Measurements from ENCODE around the gene SLC16A8. TPM values are rescaled to one million over a fixed set of nuclear protein-coding genes. Genes with fewer than 3 reads are reported as not detected.

SLC16A8 gene
- total RNA-seq, 1 experiment from 2014 or later = 1.1 TPM

DNA sequence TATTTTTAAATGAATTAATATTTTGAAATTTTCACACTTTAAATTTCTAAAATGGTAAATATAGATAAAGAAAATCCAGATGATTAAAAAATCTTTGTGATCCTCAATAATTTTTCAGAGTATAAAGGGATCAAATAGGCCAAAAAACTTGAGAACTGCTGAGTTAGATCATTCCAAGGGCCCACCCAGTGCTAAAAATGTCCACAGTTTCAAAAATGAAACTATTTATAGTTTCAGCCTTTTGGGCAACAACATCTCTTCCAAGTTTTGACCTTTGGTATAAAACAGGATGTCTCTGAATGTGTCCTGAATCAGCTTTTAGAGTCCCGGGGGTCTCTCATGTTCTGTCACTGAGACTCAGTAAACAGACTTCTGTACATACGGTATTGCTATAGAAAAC, 47.4 kb upstream of the SLC16A8 start:
- H3K27ac Mint-ChIP-seq = no peak overlapping the region
- WGBS (ENCODE audit: extremely low coverage, insufficient read length, low lambda C conversion rate) = no CpG with 5 or more reads among the region's 2 CpGs
- H3K23ac ChIP-seq (ENCODE audit: insufficient read length, low read depth, low read length) = no peak overlapping the region

More for the DNA sequence above, 47.4 kb upstream of the SLC16A8 start:
- DNase-seq = no peak
- Histone ChIP-seq H3K56ac (ENCODE audit: insufficient read length, low read depth, low read length) (no peak overlapping the region), H4K20me1 (ENCODE audit: control insufficient read depth, insufficient read depth, insufficient read length) (no peaks in the 10 kb centered on the region), H2BK120ac (ENCODE audit: low read depth, low read length, poor library complexity, severe bottlenecking) (no peak overlapping the region), H2BK20ac (ENCODE audit: low read depth, low read length, poor library complexity, severe bottlenecking) (no peak overlapping the region), H2BK15ac (ENCODE audit: low read depth, low read length) (no peak overlapping the region), H3K27me3 (ENCODE audit: insufficient read depth, low read length) (no peaks in the 10 kb centered on the region), H2BK5ac (ENCODE audit: insufficient read length, low read length) (no peak overlapping the region), H3K18ac (ENCODE audit: insufficient read length, low read depth, low read length) (no peak overlapping the region), H4K5ac (ENCODE audit: insufficient read length, low read depth, low read length) (no peak overlapping the region), H2AK5ac (ENCODE audit: insufficient read length, low read length) (no peak overlapping the region), H3K79me2 (ENCODE audit: insufficient read depth, low read length) (no peaks in the 10 kb centered on the region), H3K4me2 (ENCODE audit: insufficient read depth, insufficient read length, low read length) (no peak overlapping the region), H3T11ph (ENCODE audit: low read length) (no peak overlapping the region), H3K14ac (ENCODE audit: insufficient read depth, low read length) (no peak overlapping the region), H3K4ac (ENCODE audit: low read depth, low read length) (no peak overlapping the region), H4K91ac (ENCODE audit: insufficient read length, low read depth, low read length) (no peak overlapping the region), H3K4me1 (ENCODE audit: insufficient read depth, low read length) (no peaks in the 10 kb centered on the region), H2AFZ (ENCODE audit: low read length) (no peak overlapping the region), H4K8ac (replicated peaks; ENCODE audit: insufficient read length, low read depth, low read length) (no peak overlapping the region), H3K27ac (ENCODE audit: insufficient read length, low read depth, low read length) (no peak overlapping the region), H3K9me3 (ENCODE audit: control insufficient read depth, low read depth, low read length) (no peaks in the 10 kb centered on the region), H3K23me2 (ENCODE audit: insufficient read length, low read depth, low read length, poor library complexity, severe bottlenecking) (no peaks in the 10 kb centered on the region), H2BK12ac (ENCODE audit: insufficient read length, low read depth, low read length) (no peak overlapping the region), H3K79me1 (ENCODE audit: insufficient read depth, low read depth, low read length, poor library complexity, severe bottlenecking) (no peaks in the 10 kb centered on the region), H3K9ac (ENCODE audit: extremely low read depth, insufficient read length, low read length) (no peak overlapping the region)
- Mint-ChIP-seq H3K27me3 (ENCODE audit: low read depth) (no peaks in the 10 kb centered on the region), H3K4me3 (no peak overlapping the region), H3K36me3 (ENCODE audit: insufficient read depth in 1 of 3, low read depth in 3 of 3) (peaks cover 0 to 31% (median 18%) of the 10 kb centered on the region in 3 experiments; a peak in 6 of 7 replicates), H3K9me3 (no peaks in the 10 kb centered on the region), H3K4me1 (no peaks in the 10 kb centered on the region)
- TF ChIP-seq, protein P1, sequence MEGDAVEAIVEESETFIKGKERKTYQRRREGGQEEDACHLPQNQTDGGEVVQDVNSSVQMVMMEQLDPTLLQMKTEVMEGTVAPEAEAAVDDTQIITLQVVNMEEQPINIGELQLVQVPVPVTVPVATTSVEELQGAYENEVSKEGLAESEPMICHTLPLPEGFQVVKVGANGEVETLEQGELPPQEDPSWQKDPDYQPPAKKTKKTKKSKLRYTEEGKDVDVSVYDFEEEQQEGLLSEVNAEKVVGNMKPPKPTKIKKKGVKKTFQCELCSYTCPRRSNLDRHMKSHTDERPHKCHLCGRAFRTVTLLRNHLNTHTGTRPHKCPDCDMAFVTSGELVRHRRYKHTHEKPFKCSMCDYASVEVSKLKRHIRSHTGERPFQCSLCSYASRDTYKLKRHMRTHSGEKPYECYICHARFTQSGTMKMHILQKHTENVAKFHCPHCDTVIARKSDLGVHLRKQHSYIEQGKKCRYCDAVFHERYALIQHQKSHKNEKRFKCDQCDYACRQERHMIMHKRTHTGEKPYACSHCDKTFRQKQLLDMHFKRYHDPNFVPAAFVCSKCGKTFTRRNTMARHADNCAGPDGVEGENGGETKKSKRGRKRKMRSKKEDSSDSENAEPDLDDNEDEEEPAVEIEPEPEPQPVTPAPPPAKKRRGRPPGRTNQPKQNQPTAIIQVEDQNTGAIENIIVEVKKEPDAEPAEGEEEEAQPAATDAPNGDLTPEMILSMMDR (conservative IDR thresholded peaks at IDR 0.05) = no peak
